BJ (cell line): Measurements from ENCODE around the gene ATG4A. TPM values are rescaled to one million over a fixed set of nuclear protein-coding genes. Genes with fewer than 3 reads are reported as not detected.

Experiments used
- CTCF ChIA-PET: fragments of 350-600 bp; formaldehyde crosslinking; extraction: SDS; loops from one replicate; lab custom pipeline; 2021; ENCODE audit warnings: antibody characterized with exemption, inconsistent platforms; lab: Yijun Ruan, JAX
- POLR2A ChIA-PET: fragments of 300-600 bp; sonication (Branson Sonifier 250); formaldehyde crosslinking; extraction: SDS; loops from one replicate; lab custom pipeline; 2021; ENCODE audit warnings: antibody characterized with exemption; lab: Charles Lee
- DNase-seq: peaks from one replicate; pipeline ENCODE4 v3.0.0-alpha.2; 2011; ENCODE audit warnings: low read depth
- H3K27me3 ChIP-seq: 2 replicates; pipeline ENCODE4 v1.6.0; 2011; ENCODE audit warnings: low read length; ENCODE audit not compliant: control insufficient read depth, insufficient read depth
- H3K36me3 ChIP-seq: 2 replicates; pipeline ENCODE4 v1.5.1; 2011; ENCODE audit warnings: low read length; ENCODE audit not compliant: control insufficient read depth, insufficient read depth
- H3K4me3 ChIP-seq: 2 replicates; pipeline ENCODE4 v1.5.1; 2011; ENCODE audit warnings: low read depth, mild to moderate bottlenecking, control low read depth, low read length
- CTCF ChIP-seq: IDR thresholded peaks from 2 replicates; pipeline ENCODE4 v1.5.1; 2011; ENCODE audit warnings: low read depth, mild to moderate bottlenecking, control low read depth, inconsistent platforms, low read length, moderate library complexity; ENCODE audit not compliant: insufficient read depth
- polyA plus RNA-seq: library from polyadenylated mRNA; depleted of rRNA; stranded (reverse); fragments of >200 nt; gene quantifications from 2 replicates; pipeline ENCODE4 v1.2.3, GENCODE V29; 2011

The ATG4A gene
- polyA plus RNA-seq, 1 experiment, result 6.9 TPM

GRCh38 chrX:108126661-108127060, 35.1 kb downstream of the ATG4A start:
- POLR2A ChIA-PET, result no interaction called here
- no peak for DNase-seq
- H3K4me3 ChIP-seq, result no peak overlapping the region
- CTCF ChIA-PET, result no interaction called here
- H3K27me3 ChIP-seq, result no peaks in the 10 kb centered on the region
- TF ChIP-seq CTCF, result no peak
- no peaks in the 10 kb centered on the region for H3K36me3 ChIP-seq

- ChIA-PET CTCF (no interaction called here), POLR2A (no interaction called here)
- DNase-seq, result no peak
Observed at GRCh38 chrX:108127152-108127551, 35.6 kb downstream of the ATG4A start.

GRCh38 chrX:108130889-108131288, 39.3 kb downstream of the ATG4A start:
- no peak for TF ChIP-seq CTCF
- Histone ChIP-seq H3K4me3 (no peak overlapping the region), H3K36me3 (0 out of 2 replicates have a peak, but pooled peaks cover 1% of the 10 kb centered on the region), H3K27me3 (no peaks in the 10 kb centered on the region)
- no peak for DNase-seq
- ChIA-PET CTCF (interaction anchor here (4.1 kb wide), 1 partner anchor 8 kb away, joined by 14 read pairs; no protein-coding TSS in a partner anchor), POLR2A (no interaction called here)

More at GRCh38 chrX:108127152-108127551, 35.6 kb downstream of the ATG4A start:
- no peak overlapping the region for H3K4me3 ChIP-seq
- no peaks in the 10 kb centered on the region for H3K27me3 ChIP-seq
- no peak for TF ChIP-seq CTCF
- no peaks in the 10 kb centered on the region for H3K36me3 ChIP-seq

GRCh38 chrX:108131471-108131870, 39.9 kb downstream of the ATG4A start:
- CTCF ChIA-PET, result interaction anchor here (4.1 kb wide), 1 partner anchor 8 kb away, joined by 14 read pairs; no protein-coding TSS in a partner anchor
- Histone ChIP-seq H3K27me3 (no peaks in the 10 kb centered on the region), H3K4me3 (no peak overlapping the region), H3K36me3 (0 out of 2 replicates have a peak, but pooled peaks cover 1% of the 10 kb centered on the region)
- POLR2A ChIA-PET, result no interaction called here
- DNase-seq, result no peak
- no peak for TF ChIP-seq CTCF

GRCh38 chrX:108132034-108132433, 40.5 kb downstream of the ATG4A start:
- TF ChIP-seq CTCF, result no peak
- Histone ChIP-seq H3K36me3 (0 out of 2 replicates have a peak, but pooled peaks cover 1% of the 10 kb centered on the region), H3K4me3 (no peak overlapping the region), H3K27me3 (no peaks in the 10 kb centered on the region)
- DNase-seq, result no peak
- ChIA-PET POLR2A (no interaction called here), CTCF (no interaction called here)
